ENCODE measurements around the gene UGT1A5. TPM values are rescaled to one million over a fixed set of nuclear protein-coding genes. Genes with fewer than 3 reads are reported as not detected.
"Not testable (repeated sequence)": the region's sequence is repeated elsewhere in the genome, so short reads cannot be mapped to it uniquely, and the experiment has no call there.

Gene UGT1A5
- total and polyA plus RNA-seq, 2 donors = 0.09 to 0.14 TPM

- Histone ChIP-seq H3K9me3 (ENCODE audit: control insufficient read depth in 2 of 2, insufficient read depth in 1 of 2, low read length in 1 of 2) (no peaks in the 10 kb centered on the region), H3K36me3 (ENCODE audit: control insufficient read depth in 2 of 2, insufficient read depth in 2 of 2, low read length in 1 of 2) (no peaks in the 10 kb centered on the region), H3K27ac (ENCODE audit: low read depth in 1 of 2, low read length in 1 of 2) (no peak overlapping the region), H3K27me3 (ENCODE audit: control insufficient read depth in 2 of 2, insufficient read depth in 1 of 2, low read length in 1 of 2) (no peaks in the 10 kb centered on the region), H3K4me1 (ENCODE audit: control insufficient read depth in 2 of 2, insufficient read depth in 2 of 2, low read length in 2 of 2) (no peaks in the 10 kb centered on the region), H3K4me3 (ENCODE audit: low read length in 2 of 2) (no peak overlapping the region)
- 95% methylated on average over 4 of the region's 4 CpGs for WGBS
- DNase-seq (ENCODE audit: low read depth in 6 of 9, low spot score in 9 of 9) = no peak
Observed at GRCh38 chr2:233690444-233690843, 22.3 kb upstream of the UGT1A5 start.

- 90% methylated on average over 11 of the region's 11 CpGs for WGBS
- no peaks in the 10 kb centered on the region for H3K4me1 ChIP-seq (ENCODE audit: control insufficient read depth in 2 of 2, insufficient read depth in 2 of 2, low read length in 2 of 2)
- no peak for DNase-seq (ENCODE audit: low read depth in 6 of 9, low spot score in 9 of 9)
- H3K27me3 ChIP-seq (ENCODE audit: control insufficient read depth in 2 of 2, insufficient read depth in 1 of 2, low read length in 1 of 2) = no peaks in the 10 kb centered on the region
- H3K27ac ChIP-seq (ENCODE audit: low read depth in 1 of 2, low read length in 1 of 2) = no peak overlapping the region
- no peaks in the 10 kb centered on the region for H3K9me3 ChIP-seq (ENCODE audit: control insufficient read depth in 2 of 2, insufficient read depth in 1 of 2, low read length in 1 of 2)
- H3K36me3 ChIP-seq (ENCODE audit: control insufficient read depth in 2 of 2, insufficient read depth in 2 of 2, low read length in 1 of 2) = no peaks in the 10 kb centered on the region
- no peak overlapping the region for H3K4me3 ChIP-seq (ENCODE audit: low read length in 2 of 2)
Observed at GRCh38 chr2:233691443-233692433, 21.0 kb upstream of the UGT1A5 start.

GRCh38 chr2:233692648-233693047, 20.1 kb upstream of the UGT1A5 start, which contains the start of gene UGT1A6:
Gene UGT1A6 (plus strand): TSS chr2:233692890. CDS start chr2:233693005, 115 bp downstream.
- Histone ChIP-seq H3K27me3 (ENCODE audit: control insufficient read depth in 2 of 2, insufficient read depth in 1 of 2, low read length in 1 of 2) (no peaks in the 10 kb centered on the region), H3K4me1 (ENCODE audit: control insufficient read depth in 2 of 2, insufficient read depth in 2 of 2, low read length in 2 of 2) (no peaks in the 10 kb centered on the region), H3K36me3 (ENCODE audit: control insufficient read depth in 2 of 2, insufficient read depth in 2 of 2, low read length in 1 of 2) (no peaks in the 10 kb centered on the region), H3K4me3 (ENCODE audit: low read length in 2 of 2) (no peak within 1 kb of the TSS), H3K27ac (ENCODE audit: low read depth in 1 of 2, low read length in 1 of 2) (no peak within 1 kb of the TSS), H3K9me3 (ENCODE audit: control insufficient read depth in 2 of 2, insufficient read depth in 1 of 2, low read length in 1 of 2) (no peaks in the 10 kb centered on the region)
- WGBS = 96% methylated on average over 4 of the region's 4 CpGs
- no peak for DNase-seq (ENCODE audit: low read depth in 6 of 9, low spot score in 9 of 9)

- H3K9me3 ChIP-seq (ENCODE audit: control insufficient read depth in 2 of 2, insufficient read depth in 1 of 2, low read length in 1 of 2) = no peaks in the 10 kb centered on the region
- H3K27me3 ChIP-seq (ENCODE audit: control insufficient read depth in 2 of 2, insufficient read depth in 1 of 2, low read length in 1 of 2) = no peaks in the 10 kb centered on the region
- H3K4me3 ChIP-seq (ENCODE audit: low read length in 2 of 2) = no peak overlapping the region
- H3K27ac ChIP-seq (ENCODE audit: low read depth in 1 of 2, low read length in 1 of 2) = no peak overlapping the region
- no peaks in the 10 kb centered on the region for H3K4me1 ChIP-seq (ENCODE audit: control insufficient read depth in 2 of 2, insufficient read depth in 2 of 2, low read length in 2 of 2)
- no peak for DNase-seq (ENCODE audit: low read depth in 6 of 9, low spot score in 9 of 9)
- 85% methylated on average over 6 of the region's 6 CpGs for WGBS
- no peaks in the 10 kb centered on the region for H3K36me3 ChIP-seq (ENCODE audit: control insufficient read depth in 2 of 2, insufficient read depth in 2 of 2, low read length in 1 of 2)
Observed at GRCh38 chr2:233693963-233694362, 18.7 kb upstream of the UGT1A5 start.

GRCh38 chr2:233698740-233699139, 14.0 kb upstream of the UGT1A5 start:
- Histone ChIP-seq H3K27me3 (ENCODE audit: control insufficient read depth in 2 of 2, insufficient read depth in 1 of 2, low read length in 1 of 2) (no peaks in the 10 kb centered on the region), H3K27ac (ENCODE audit: low read depth in 1 of 2, low read length in 1 of 2) (no peak overlapping the region), H3K4me3 (ENCODE audit: low read length in 2 of 2) (no peak overlapping the region), H3K9me3 (ENCODE audit: control insufficient read depth in 2 of 2, insufficient read depth in 1 of 2, low read length in 1 of 2) (no peaks in the 10 kb centered on the region), H3K36me3 (ENCODE audit: control insufficient read depth in 2 of 2, insufficient read depth in 2 of 2, low read length in 1 of 2) (no peaks in the 10 kb centered on the region), H3K4me1 (ENCODE audit: control insufficient read depth in 2 of 2, insufficient read depth in 2 of 2, low read length in 2 of 2) (no peaks in the 10 kb centered on the region)
- DNase-seq (ENCODE audit: low read depth in 6 of 9, low spot score in 9 of 9) = no peak
- WGBS = 98% methylated on average over 4 of the region's 4 CpGs

GRCh38 chr2:233699424-233700027, 13.2 kb upstream of the UGT1A5 start:
- H3K27me3 ChIP-seq (ENCODE audit: control insufficient read depth in 2 of 2, insufficient read depth in 1 of 2, low read length in 1 of 2) = no peaks in the 10 kb centered on the region
- H3K4me3 ChIP-seq (ENCODE audit: low read length in 2 of 2) = no peak overlapping the region
- DNase-seq (ENCODE audit: low read depth in 6 of 9, low spot score in 9 of 9) = no peak
- no peak overlapping the region for H3K27ac ChIP-seq (ENCODE audit: low read depth in 1 of 2, low read length in 1 of 2)
- H3K36me3 ChIP-seq (ENCODE audit: control insufficient read depth in 2 of 2, insufficient read depth in 2 of 2, low read length in 1 of 2) = no peaks in the 10 kb centered on the region
- WGBS = 98% methylated on average over 8 of the region's 8 CpGs
- H3K4me1 ChIP-seq (ENCODE audit: control insufficient read depth in 2 of 2, insufficient read depth in 2 of 2, low read length in 2 of 2) = no peaks in the 10 kb centered on the region
- no peaks in the 10 kb centered on the region for H3K9me3 ChIP-seq (ENCODE audit: control insufficient read depth in 2 of 2, insufficient read depth in 1 of 2, low read length in 1 of 2)

- WGBS = 46% methylated on average over 1 of the region's 1 CpG
Observed at GRCh38 chr2:233700028-233700635, 12.6 kb upstream of the UGT1A5 start.

GRCh38 chr2:233700842-233701241, 11.9 kb upstream of the UGT1A5 start:
- not testable (repeated sequence) for H3K9me3 ChIP-seq (ENCODE audit: control insufficient read depth in 2 of 2, insufficient read depth in 1 of 2, low read length in 1 of 2); DNase-seq (ENCODE audit: low read depth in 6 of 9, low spot score in 9 of 9); H3K27ac ChIP-seq (ENCODE audit: low read depth in 1 of 2, low read length in 1 of 2); H3K27me3 ChIP-seq (ENCODE audit: control insufficient read depth in 2 of 2, insufficient read depth in 1 of 2, low read length in 1 of 2); H3K36me3 ChIP-seq (ENCODE audit: control insufficient read depth in 2 of 2, insufficient read depth in 2 of 2, low read length in 1 of 2); H3K4me1 ChIP-seq (ENCODE audit: control insufficient read depth in 2 of 2, insufficient read depth in 2 of 2, low read length in 2 of 2); H3K4me3 ChIP-seq (ENCODE audit: low read length in 2 of 2)
- 97% methylated on average over 5 of the region's 5 CpGs for whole genome bisulfite sequencing

More at GRCh38 chr2:233700028-233700635, 12.6 kb upstream of the UGT1A5 start:
- Histone ChIP-seq H3K36me3 (ENCODE audit: control insufficient read depth in 2 of 2, insufficient read depth in 2 of 2, low read length in 1 of 2) (no peaks in the 10 kb centered on the region), H3K4me1 (ENCODE audit: control insufficient read depth in 2 of 2, insufficient read depth in 2 of 2, low read length in 2 of 2) (no peaks in the 10 kb centered on the region), H3K27ac (ENCODE audit: low read depth in 1 of 2, low read length in 1 of 2) (no peak overlapping the region), H3K4me3 (ENCODE audit: low read length in 2 of 2) (no peak overlapping the region), H3K27me3 (ENCODE audit: control insufficient read depth in 2 of 2, insufficient read depth in 1 of 2, low read length in 1 of 2) (no peaks in the 10 kb centered on the region), H3K9me3 (ENCODE audit: control insufficient read depth in 2 of 2, insufficient read depth in 1 of 2, low read length in 1 of 2) (no peaks in the 10 kb centered on the region)
- no peak for DNase-seq (ENCODE audit: low read depth in 6 of 9, low spot score in 9 of 9)

GRCh38 chr2:233702238-233702637, 10.5 kb upstream of the UGT1A5 start:
- no peaks in the 10 kb centered on the region for H3K27me3 ChIP-seq (ENCODE audit: control insufficient read depth in 2 of 2, insufficient read depth in 1 of 2, low read length in 1 of 2)
- H3K27ac ChIP-seq (ENCODE audit: low read depth in 1 of 2, low read length in 1 of 2) = no peak overlapping the region
- H3K4me1 ChIP-seq (ENCODE audit: control insufficient read depth in 2 of 2, insufficient read depth in 2 of 2, low read length in 2 of 2) = no peaks in the 10 kb centered on the region
- DNase-seq (ENCODE audit: low read depth in 6 of 9, low spot score in 9 of 9) = no peak
- H3K4me3 ChIP-seq (ENCODE audit: low read length in 2 of 2) = no peak overlapping the region
- no peaks in the 10 kb centered on the region for H3K9me3 ChIP-seq (ENCODE audit: control insufficient read depth in 2 of 2, insufficient read depth in 1 of 2, low read length in 1 of 2)
- WGBS = 77% methylated on average over 3 of the region's 3 CpGs
- H3K36me3 ChIP-seq (ENCODE audit: control insufficient read depth in 2 of 2, insufficient read depth in 2 of 2, low read length in 1 of 2) = no peaks in the 10 kb centered on the region
